Lower lobe of right lung (tissue), 2 donors: ENCODE results near the gene PDF. TPM values are rescaled to one million over a fixed set of nuclear protein-coding genes. Genes with fewer than 3 reads are reported as not detected.
A peak's percentile ranks its signal among the peaks of the same experiment; 100 is the strongest.

Experiments
- ATAC-seq, 2 donors: fragments of 200-7000 bp; cut with Tn5 transposase; one replicate each; pipeline ENCODE4 v1.9.1; 2020 to 2022; ENCODE audit warnings: mild to moderate bottlenecking in 2 of 2, moderate library complexity in 2 of 2
- DNase-seq: peaks from one replicate; pipeline ENCODE4 v3.0.0-alpha.2; 2020
- H3K27ac ChIP-seq: fragments of 200-600 bp; one replicate; pipeline ENCODE4 v1.8.0; 2022
- H3K27me3 ChIP-seq: fragments of 200-600 bp; one replicate; pipeline ENCODE4 v1.8.0; 2022; ENCODE audit warnings: low read depth
- H3K36me3 ChIP-seq: fragments of 200-600 bp; one replicate; pipeline ENCODE4 v1.8.0; 2022; ENCODE audit warnings: mild to moderate bottlenecking
- H3K4me1 ChIP-seq: fragments of 200-600 bp; one replicate; pipeline ENCODE4 v1.8.0; 2022
- H3K4me3 ChIP-seq: fragments of 200-600 bp; one replicate; pipeline ENCODE4 v1.8.0; 2022; ENCODE audit warnings: mild to moderate bottlenecking
- H3K9me3 ChIP-seq: fragments of 200-600 bp; one replicate; pipeline ENCODE4 v1.8.0; 2022
- CTCF ChIP-seq: fragments of 200-600 bp; IDR thresholded peaks from one replicate; pipeline ENCODE4 v1.8.0; 2022; ENCODE audit warnings: antibody characterized with exemption, mild to moderate bottlenecking
- intact Hi-C: fragments of 100-400 bp; cut with DNase I; formaldehyde crosslinking; loops from one replicate; pipeline ENCODE4 v1.11.0; 2022
- total RNA-seq: library from RNA; stranded (reverse); fragmentation: NEBNext Ultra II Directional; extraction: Animal tissue kit (Norgen Biotek cat#: 25700); gene quantifications from one replicate; pipeline ENCODE4 v1.2.1, GENCODE V29; 2021
- donor health status: DM: no; HTN: yes; CAD: no; lungs with severe emphysema.

Gene PDF
- total RNA-seq, 1 donor from 2014 or later = 6.3 TPM

GRCh38 chr16:69326172-69326873 is 4.1 kb downstream of the PDF start:
- Histone ChIP-seq H3K27ac (no peak overlapping the region), H3K27me3 (no peaks in the 10 kb centered on the region), H3K9me3 (no peaks in the 10 kb centered on the region), H3K4me1 (peaks cover 40% of the 10 kb centered on the region), H3K36me3 (peaks cover 79% of the 10 kb centered on the region), H3K4me3 (no peak overlapping the region)
- no peak for TF ChIP-seq CTCF
- intact Hi-C loops = no loop called here
- ATAC-seq (no peak), DNase-seq (no peak)

- H3K27ac ChIP-seq = no peak overlapping the region
- H3K36me3 ChIP-seq = peaks cover 84% of the 10 kb centered on the region
- no peaks in the 10 kb centered on the region for H3K27me3 ChIP-seq
- no peaks in the 10 kb centered on the region for H3K9me3 ChIP-seq
- intact Hi-C loops = no loop called here
- no peak overlapping the region for H3K4me3 ChIP-seq
- DNase-seq (no peak), ATAC-seq (no peak)
- TF ChIP-seq CTCF = no peak
- H3K4me1 ChIP-seq = peaks cover 36% of the 10 kb centered on the region
Measured at GRCh38 chr16:69325784-69326171, 4.6 kb downstream of the PDF start.

- no peak for TF ChIP-seq CTCF
- Histone ChIP-seq H3K27me3 (no peaks in the 10 kb centered on the region), H3K27ac (no peak overlapping the region), H3K4me1 (peaks cover 33% of the 10 kb centered on the region), H3K36me3 (peaks cover 95% of the 10 kb centered on the region), H3K9me3 (no peaks in the 10 kb centered on the region), H3K4me3 (no peak overlapping the region)
- intact Hi-C loops = no loop called here
- ATAC-seq (no peak), DNase-seq (no peak)
Measured at GRCh38 chr16:69324585-69325253, 5.7 kb downstream of the PDF start.

- peaks cover 100% of the 10 kb centered on the region for H3K36me3 ChIP-seq
- H3K9me3 ChIP-seq = no peaks in the 10 kb centered on the region
- H3K27me3 ChIP-seq = no peaks in the 10 kb centered on the region
- DNase-seq (peak; percentile 84), ATAC-seq (peak; percentile 65 to 78)
- intact Hi-C loops = no loop called here
- H3K4me3 ChIP-seq = no peak overlapping the region
- no peak overlapping the region for H3K27ac ChIP-seq
- no peak for TF ChIP-seq CTCF
- H3K4me1 ChIP-seq = peaks cover 27% of the 10 kb centered on the region
Measured at GRCh38 chr16:69324013-69324531, 6.3 kb downstream of the PDF start.

GRCh38 chr16:69323415-69323814 is 7.0 kb downstream of the PDF start:
- Histone ChIP-seq H3K4me3 (no peak overlapping the region), H3K4me1 (peaks cover 20% of the 10 kb centered on the region), H3K36me3 (peaks cover 100% of the 10 kb centered on the region), H3K9me3 (no peaks in the 10 kb centered on the region), H3K27ac (no peak overlapping the region), H3K27me3 (no peaks in the 10 kb centered on the region)
- DNase-seq = no peak
- TF ChIP-seq CTCF = no peak
- intact Hi-C loops = no loop called here
- no peak for ATAC-seq
